IPS-NIHi7 (cell line): Measurements from ENCODE around the gene ARHGEF19.
"Not testable (repeated sequence)": the region's sequence is repeated elsewhere in the genome, so short reads cannot be mapped to it uniquely, and the experiment has no call there.

Experiments
- DNase-seq: peaks from one replicate; pipeline ENCODE4 v3.0.0; 2012; ENCODE audit warnings: mixed read lengths; ENCODE audit errors: extremely low spot score

Gene ARHGEF19

GRCh38 chr1:16204634-16205333 is 7.7 kb downstream of the ARHGEF19 start:
- DNase-seq = peak; percentile 63

DNA sequence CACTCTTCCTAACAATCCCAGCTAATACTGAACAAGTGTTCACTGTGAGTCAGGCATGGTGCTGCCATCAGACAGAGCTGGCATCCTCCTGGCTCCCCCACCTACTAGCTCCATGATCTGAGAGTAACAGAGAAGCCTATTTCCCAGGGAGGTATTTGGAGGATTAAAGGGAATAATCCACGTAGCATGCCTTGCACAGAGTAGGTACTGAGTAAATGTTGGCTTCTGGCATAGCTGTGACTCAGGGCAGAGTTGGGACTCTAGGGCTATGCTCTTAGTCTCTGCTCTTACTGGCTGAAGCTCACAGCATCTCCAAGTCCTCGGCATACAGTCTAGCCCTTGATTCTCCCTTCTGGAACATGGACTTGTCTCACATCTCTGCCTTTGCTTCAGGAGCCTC is 8.2 kb downstream of the ARHGEF19 start:
- no peak for DNase-seq

GRCh38 chr1:16203550-16203949 is 8.9 kb downstream of the ARHGEF19 start:
- no peak for DNase-seq

- no peak for DNase-seq
These were observed 9.9 kb downstream of the ARHGEF19 start for GRCh38 chr1:16202281-16203210.

- DNase-seq = no peak
These were observed 12.8 kb downstream of the ARHGEF19 start for GRCh38 chr1:16199700-16200099.

GRCh38 chr1:16199157-16199501 is 13.3 kb downstream of the ARHGEF19 start:
- DNase-seq = no peak

DNA sequence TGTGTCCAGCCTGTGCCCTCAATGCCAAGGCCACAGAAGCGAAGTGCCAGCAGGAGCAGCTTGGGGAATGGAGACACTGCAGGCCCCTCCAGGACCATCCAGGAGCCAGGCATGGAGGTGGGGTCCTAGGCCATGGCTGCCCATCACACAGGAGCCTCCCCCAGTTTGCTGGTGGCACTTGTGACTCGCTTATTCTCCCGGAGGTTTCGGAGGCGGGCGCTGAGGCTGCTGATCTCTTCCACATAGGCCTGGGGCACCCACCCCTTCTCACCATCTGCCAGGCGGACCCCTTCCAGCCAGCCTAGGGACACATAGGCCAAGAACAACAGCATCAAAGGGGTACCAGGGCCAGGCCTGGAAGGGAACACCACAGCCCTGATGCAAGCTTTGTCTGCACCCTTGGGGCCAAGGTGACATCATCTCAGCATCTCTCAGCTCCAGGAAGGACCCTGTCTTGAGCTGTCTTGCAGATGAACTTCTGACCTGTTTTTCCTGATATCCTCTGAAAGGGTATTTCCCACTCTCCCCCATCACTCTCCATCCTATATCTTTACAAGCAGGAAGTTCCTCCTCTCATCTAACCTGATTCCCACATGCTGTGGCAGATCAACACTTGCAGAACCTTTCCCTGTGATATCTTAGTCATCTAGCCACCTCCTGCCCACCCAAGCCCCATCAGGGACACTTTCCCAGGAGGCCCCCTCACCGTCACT is 13.9 kb downstream of the ARHGEF19 start:
- DNase-seq = no peak

- no peak for DNase-seq
These were observed 15.6 kb downstream of the ARHGEF19 start for GRCh38 chr1:16196874-16197273.

DNA sequence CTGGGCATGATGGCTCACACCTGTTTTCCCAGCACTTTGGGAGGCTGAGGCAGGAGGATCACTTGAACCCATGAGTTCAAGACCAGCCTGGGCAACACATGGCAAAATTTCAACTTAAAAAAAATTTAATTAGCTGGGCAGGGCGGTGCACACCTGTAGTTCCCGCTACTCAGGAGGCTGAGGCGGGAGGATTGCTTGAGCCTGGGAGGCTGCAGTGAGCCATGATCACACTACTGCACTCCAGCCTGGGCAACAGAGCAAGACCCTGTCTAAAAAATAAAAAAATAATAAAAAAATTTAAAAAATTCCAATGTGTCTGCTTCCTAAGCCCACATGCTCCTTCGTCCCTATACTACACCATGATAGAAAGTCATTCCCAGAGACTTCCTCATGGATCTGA is 16.3 kb downstream of the ARHGEF19 start:
- DNase-seq = not testable (repeated sequence)

GRCh38 chr1:16195518-16195905 is 16.9 kb downstream of the ARHGEF19 start:
- no peak for DNase-seq

DNA sequence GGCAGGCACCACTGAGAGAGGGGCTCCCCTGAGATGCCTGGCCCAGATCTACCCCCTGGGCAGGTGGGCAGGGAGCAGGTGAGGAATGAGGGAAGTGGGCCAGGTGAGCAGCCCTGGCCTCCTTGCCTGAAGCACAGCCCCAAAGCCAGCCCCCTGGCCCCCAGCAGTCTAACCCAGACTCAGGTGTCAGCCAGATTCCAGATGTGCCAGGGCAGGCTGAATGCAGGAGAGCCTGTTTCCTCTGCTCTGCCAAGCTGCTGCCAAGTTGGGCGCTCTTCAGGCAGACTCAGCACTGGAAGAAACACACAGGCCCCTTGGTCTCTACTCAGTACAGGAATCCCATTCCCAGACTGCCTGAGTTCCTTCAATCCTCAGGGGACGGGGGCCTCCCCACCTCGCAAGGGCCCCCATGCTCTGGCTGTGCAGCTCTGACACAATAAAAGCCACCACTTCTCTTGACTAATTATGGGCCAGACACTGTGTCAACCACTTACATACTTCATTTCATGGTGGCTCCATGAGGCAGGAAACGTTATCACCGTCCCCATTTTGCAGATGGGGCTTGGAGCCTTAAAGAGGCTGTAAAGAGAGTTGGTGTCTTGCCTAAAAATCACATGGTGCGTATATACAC is 20.4 kb downstream of the ARHGEF19 start:
- no peak for DNase-seq

DNA sequence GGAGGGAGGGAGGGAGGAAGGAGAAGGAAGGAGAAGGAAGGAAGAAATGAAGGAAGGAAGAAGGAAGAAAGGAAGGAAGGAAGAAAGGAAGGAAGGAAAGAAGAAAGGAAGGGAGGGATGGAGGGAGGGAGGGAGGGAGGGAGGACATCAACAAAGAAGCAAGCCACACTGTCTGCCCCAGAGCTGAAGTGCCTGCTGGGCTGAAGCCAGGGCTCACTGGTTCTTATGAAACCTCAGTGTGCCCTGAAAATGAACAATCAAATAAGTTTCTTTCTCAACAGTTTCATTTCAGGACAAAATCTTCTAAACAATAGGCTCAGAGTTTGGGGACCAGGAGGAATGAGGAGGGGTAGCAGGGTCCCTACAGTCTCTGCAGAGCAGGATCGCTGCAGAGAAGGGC is 21.1 kb downstream of the ARHGEF19 start:
- no peak for DNase-seq

DNA sequence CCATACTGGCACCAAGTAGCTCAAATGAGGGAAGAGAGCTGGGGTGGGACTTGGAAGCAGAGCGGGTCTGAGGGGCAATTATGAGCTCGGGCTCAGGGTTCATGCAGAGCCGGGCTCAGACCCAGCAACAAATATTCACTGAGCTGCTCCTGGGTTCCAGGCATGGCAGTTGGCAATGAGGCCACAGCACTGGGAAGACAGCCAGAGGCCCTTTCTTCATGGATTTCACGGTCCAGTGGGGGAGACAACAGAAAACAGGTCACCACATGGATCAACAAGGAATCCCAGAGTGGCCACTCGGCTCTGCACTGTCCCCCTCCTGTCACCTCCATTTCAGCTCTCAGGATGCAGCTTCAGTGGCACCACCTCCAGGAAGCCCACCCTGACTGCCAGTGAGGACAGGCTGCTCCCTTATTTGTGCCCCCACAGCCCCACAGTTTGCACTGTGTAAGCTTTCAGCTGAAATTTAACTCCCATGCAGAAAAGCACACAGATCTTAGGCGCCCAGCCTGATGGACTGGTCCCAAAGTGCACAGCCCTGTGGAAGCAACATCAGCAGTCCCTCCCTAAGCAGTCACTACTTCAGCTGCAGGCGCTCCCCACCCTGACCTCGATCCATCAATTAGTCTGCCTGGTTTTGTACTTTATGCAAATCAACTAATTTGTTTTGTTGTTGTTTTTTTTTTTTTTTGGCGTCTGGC is 22.4 kb downstream of the ARHGEF19 start:
- no peak for DNase-seq

DNA sequence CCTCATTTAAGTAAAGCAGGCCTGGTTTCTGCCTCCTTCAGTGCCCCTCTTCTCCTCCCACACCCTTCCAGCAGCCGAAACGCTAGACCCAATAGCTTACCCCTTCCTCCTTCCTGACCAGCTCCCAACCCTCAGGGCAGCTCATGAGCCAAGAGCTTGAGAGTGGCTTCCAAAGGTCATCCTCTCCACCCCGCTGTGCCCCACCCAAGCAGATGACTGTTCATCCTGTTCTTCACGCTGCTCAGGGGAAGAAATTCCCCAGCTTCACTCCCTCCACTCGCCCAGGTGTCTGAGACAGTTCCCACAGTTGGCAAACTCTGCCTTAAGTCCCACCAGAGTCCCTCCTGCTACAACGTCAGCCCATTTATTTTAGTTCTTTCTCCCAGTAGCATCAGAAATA is 23.4 kb downstream of the ARHGEF19 start:
- DNase-seq = no peak

DNA sequence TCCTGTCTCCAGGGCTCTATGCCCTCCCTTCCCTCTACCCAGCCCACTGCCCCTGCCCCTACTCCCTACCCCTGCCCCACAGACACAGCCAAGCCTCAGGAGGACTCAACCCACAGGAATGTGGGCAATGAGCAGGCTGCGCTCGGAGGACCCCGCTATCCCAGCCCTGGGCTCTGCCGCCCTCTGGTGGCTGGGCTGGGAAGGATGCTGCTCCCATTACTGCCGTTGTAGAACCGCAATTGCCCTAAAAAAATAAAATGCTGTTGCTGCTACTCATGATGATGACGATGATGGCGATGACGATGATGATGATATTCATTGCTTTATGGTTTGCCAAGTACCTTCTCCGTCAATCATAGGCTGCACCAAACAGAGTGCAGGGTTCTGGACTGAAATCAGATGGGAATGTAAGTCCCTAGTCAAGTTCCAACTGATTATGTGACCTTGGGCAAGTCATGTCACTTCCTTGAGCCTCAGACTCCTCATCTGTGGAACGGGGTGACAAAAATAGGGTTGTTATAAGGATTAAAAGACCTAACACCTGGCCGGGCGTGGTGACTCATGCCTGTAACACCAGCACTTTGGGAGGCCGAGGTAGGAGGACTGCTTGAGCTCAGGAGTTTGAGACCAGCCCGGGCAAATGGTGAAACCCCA is 24.6 kb downstream of the ARHGEF19 start:
- peak; percentile 87 for DNase-seq

- DNase-seq = no peak
These were observed 25.7 kb downstream of the ARHGEF19 start for GRCh38 chr1:16186655-16187235.

- DNase-seq = no peak
These were observed 27.7 kb downstream of the ARHGEF19 start for GRCh38 chr1:16184557-16185303.

DNA sequence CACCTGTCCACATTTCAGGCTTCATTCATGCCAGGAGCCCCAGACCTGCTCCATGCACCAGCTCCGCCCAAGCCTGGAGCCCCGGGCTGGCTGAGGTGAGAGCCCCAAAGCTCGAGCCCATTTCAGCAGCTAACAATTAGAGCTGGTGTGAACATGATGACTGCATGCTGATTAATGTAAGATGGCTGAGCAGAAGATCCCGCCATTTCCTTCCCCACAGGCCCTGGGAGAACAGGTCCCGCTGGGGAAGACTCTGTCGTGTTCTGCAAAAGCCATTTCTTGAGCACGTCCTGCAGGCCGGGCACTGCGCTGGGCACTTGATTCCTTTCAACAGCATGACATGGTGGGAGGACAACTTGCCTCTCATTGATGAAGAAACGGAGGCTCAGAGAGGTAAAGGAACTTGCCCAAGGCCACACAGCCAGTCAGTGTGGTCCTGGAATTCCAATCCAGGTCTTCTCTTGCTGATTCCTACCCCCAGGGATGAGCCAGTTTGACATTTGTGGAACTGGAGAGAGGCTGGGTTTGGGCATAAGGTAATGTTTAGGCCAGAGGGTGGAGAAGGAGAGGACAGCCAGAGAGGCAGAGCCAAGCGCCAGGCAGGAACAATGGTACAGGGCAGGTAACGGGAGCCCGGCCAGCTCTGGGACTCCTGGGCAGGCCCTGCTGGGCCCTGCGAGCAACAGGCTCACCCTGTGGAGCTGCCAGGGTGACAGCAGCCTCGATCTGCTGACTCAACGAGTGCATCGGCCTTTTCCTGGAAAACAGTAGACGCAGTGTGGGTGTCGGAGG is 28.5 kb downstream of the ARHGEF19 start:
- DNase-seq = no peak

DNA sequence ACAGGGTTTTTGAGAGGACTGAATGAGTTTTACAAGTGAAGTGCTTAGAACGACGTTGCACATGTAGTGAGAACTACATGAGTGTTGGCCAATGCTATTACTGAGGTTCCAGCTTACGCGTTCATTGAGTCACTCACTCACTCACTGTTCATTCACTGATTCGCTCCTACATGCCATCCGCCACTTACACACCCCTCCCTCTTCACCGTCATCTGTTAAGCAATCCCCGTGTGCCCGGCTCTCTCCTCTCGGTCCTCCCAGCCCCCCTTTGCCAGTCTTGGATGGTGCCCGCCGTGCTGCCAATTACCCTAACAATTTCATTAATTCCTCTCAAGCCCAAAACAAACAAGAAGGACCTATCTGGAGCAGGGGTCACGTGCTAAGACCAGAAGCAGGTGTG is 29.3 kb downstream of the ARHGEF19 start:
- no peak for DNase-seq
